ENCODE results near the gene RHEX. TPM values are rescaled to one million over a fixed set of nuclear protein-coding genes. Genes with fewer than 3 reads are reported as not detected.
A peak's percentile ranks its signal among the peaks of the same experiment; 100 is the strongest.
"Not testable (repeated sequence)": the region's sequence is repeated elsewhere in the genome, so short reads cannot be mapped to it uniquely, and the experiment has no call there.

The RHEX gene
- total RNA-seq = under 1 TPM; 0.55 to 0.59 TPM
- under 1 TPM in 1 of 2 donors, not detected in 1; 0.12 TPM for polyA plus RNA-seq (ENCODE audit: insufficient read length in 2 of 2)
- long read RNA-seq, donor 1 = 0 reads
- long read RNA-seq, donor 2 = 0 reads
- long read RNA-seq, donor 3 = 0 reads
- long read RNA-seq, donor 4 = 0 reads

- H3K27ac ChIP-seq (ENCODE audit: low read depth, low read length); DNase-seq (ENCODE audit: low read depth in 4 of 6, low spot score in 6 of 6); H3K36me3 ChIP-seq (ENCODE audit: control insufficient read depth, insufficient read depth, low read length); H3K4me3 ChIP-seq (ENCODE audit: low read depth, low read length); H3K27me3 ChIP-seq (ENCODE audit: control insufficient read depth, insufficient read depth, low read length); H3K4me1 ChIP-seq (ENCODE audit: control insufficient read depth, insufficient read depth, low read length); H3K9me3 ChIP-seq (ENCODE audit: control insufficient read depth, insufficient read depth, low read length): not testable (repeated sequence)
- WGBS (ENCODE audit: insufficient coverage) = 91% methylated on average over 16 of the region's 17 CpGs
These were observed at the start of gene RHEX for GRCh38 chr1:206052919-206053610. RHEX (plus strand) TSS chr1:206053173; CDS start chr1:206097829, 44,656 bp downstream.

GRCh38 chr1:206003854-206004800, 48.8 kb upstream of the RHEX start:
- Histone ChIP-seq H3K4me1 (ENCODE audit: control insufficient read depth, insufficient read depth, low read length) (peaks cover 22% of the 10 kb centered on the region), H3K4me3 (ENCODE audit: low read depth, low read length) (no peak overlapping the region), H3K27me3 (ENCODE audit: control insufficient read depth, insufficient read depth, low read length) (no peaks in the 10 kb centered on the region), H3K27ac (ENCODE audit: low read depth, low read length) (peak overlapping the region; percentile 50), H3K36me3 (ENCODE audit: control insufficient read depth, insufficient read depth, low read length) (no peaks in the 10 kb centered on the region), H3K9me3 (ENCODE audit: control insufficient read depth, insufficient read depth, low read length) (no peaks in the 10 kb centered on the region)
- no peak for DNase-seq (ENCODE audit: low read depth in 4 of 6, low spot score in 6 of 6)
- WGBS (ENCODE audit: insufficient coverage) = 96% methylated on average over 7 of the region's 7 CpGs

GRCh38 chr1:206004826-206005225, 48.1 kb upstream of the RHEX start:
- Histone ChIP-seq H3K4me1 (ENCODE audit: control insufficient read depth, insufficient read depth, low read length) (peaks cover 22% of the 10 kb centered on the region), H3K9me3 (ENCODE audit: control insufficient read depth, insufficient read depth, low read length) (no peaks in the 10 kb centered on the region), H3K27ac (ENCODE audit: low read depth, low read length) (no peak overlapping the region), H3K4me3 (ENCODE audit: low read depth, low read length) (no peak overlapping the region), H3K36me3 (ENCODE audit: control insufficient read depth, insufficient read depth, low read length) (no peaks in the 10 kb centered on the region), H3K27me3 (ENCODE audit: control insufficient read depth, insufficient read depth, low read length) (no peaks in the 10 kb centered on the region)
- peak in 2 of 6 donors; percentile 61 to 77 for DNase-seq (ENCODE audit: low read depth in 4 of 6, low spot score in 6 of 6)
- 62% methylated on average over 9 of the region's 12 CpGs for WGBS (ENCODE audit: insufficient coverage)

GRCh38 chr1:206005234-206005633, 47.7 kb upstream of the RHEX start:
- Histone ChIP-seq H3K4me3 (ENCODE audit: low read depth, low read length) (no peak overlapping the region), H3K27me3 (ENCODE audit: control insufficient read depth, insufficient read depth, low read length) (no peaks in the 10 kb centered on the region), H3K9me3 (ENCODE audit: control insufficient read depth, insufficient read depth, low read length) (no peaks in the 10 kb centered on the region), H3K4me1 (ENCODE audit: control insufficient read depth, insufficient read depth, low read length) (peaks cover 22% of the 10 kb centered on the region), H3K27ac (ENCODE audit: low read depth, low read length) (no peak overlapping the region), H3K36me3 (ENCODE audit: control insufficient read depth, insufficient read depth, low read length) (no peaks in the 10 kb centered on the region)
- WGBS (ENCODE audit: insufficient coverage) = 67% methylated on average over 6 of the region's 7 CpGs
- DNase-seq (ENCODE audit: low read depth in 4 of 6, low spot score in 6 of 6) = no peak

- Histone ChIP-seq H3K27me3 (ENCODE audit: control insufficient read depth, insufficient read depth, low read length) (no peaks in the 10 kb centered on the region), H3K9me3 (ENCODE audit: control insufficient read depth, insufficient read depth, low read length) (no peaks in the 10 kb centered on the region), H3K4me1 (ENCODE audit: control insufficient read depth, insufficient read depth, low read length) (peaks cover 22% of the 10 kb centered on the region), H3K4me3 (ENCODE audit: low read depth, low read length) (no peak overlapping the region), H3K27ac (ENCODE audit: low read depth, low read length) (no peak overlapping the region), H3K36me3 (ENCODE audit: control insufficient read depth, insufficient read depth, low read length) (no peaks in the 10 kb centered on the region)
- DNase-seq (ENCODE audit: low read depth in 4 of 6, low spot score in 6 of 6) = no peak
- 87% methylated on average over 8 of the region's 8 CpGs for WGBS (ENCODE audit: insufficient coverage)
These were observed 47.2 kb upstream of the RHEX start for GRCh38 chr1:206005778-206006180.

GRCh38 chr1:206006946-206007345, 46.0 kb upstream of the RHEX start:
- no peaks in the 10 kb centered on the region for H3K36me3 ChIP-seq (ENCODE audit: control insufficient read depth, insufficient read depth, low read length)
- no peak for DNase-seq (ENCODE audit: low read depth in 4 of 6, low spot score in 6 of 6)
- no peak overlapping the region for H3K27ac ChIP-seq (ENCODE audit: low read depth, low read length)
- no CpG with 5 or more reads among the region's 4 CpGs for WGBS (ENCODE audit: insufficient coverage)
- H3K4me1 ChIP-seq (ENCODE audit: control insufficient read depth, insufficient read depth, low read length) = peaks cover 18% of the 10 kb centered on the region
- H3K4me3 ChIP-seq (ENCODE audit: low read depth, low read length) = no peak overlapping the region
- no peaks in the 10 kb centered on the region for H3K27me3 ChIP-seq (ENCODE audit: control insufficient read depth, insufficient read depth, low read length)
- H3K9me3 ChIP-seq (ENCODE audit: control insufficient read depth, insufficient read depth, low read length) = no peaks in the 10 kb centered on the region

GRCh38 chr1:206010060-206010459, 42.9 kb upstream of the RHEX start:
- Histone ChIP-seq H3K27me3 (ENCODE audit: control insufficient read depth, insufficient read depth, low read length) (no peaks in the 10 kb centered on the region), H3K27ac (ENCODE audit: low read depth, low read length) (no peak overlapping the region), H3K4me3 (ENCODE audit: low read depth, low read length) (no peak overlapping the region), H3K36me3 (ENCODE audit: control insufficient read depth, insufficient read depth, low read length) (no peaks in the 10 kb centered on the region), H3K9me3 (ENCODE audit: control insufficient read depth, insufficient read depth, low read length) (no peaks in the 10 kb centered on the region), H3K4me1 (ENCODE audit: control insufficient read depth, insufficient read depth, low read length) (peaks cover 5% of the 10 kb centered on the region)
- WGBS (ENCODE audit: insufficient coverage) = 29% methylated on average over 4 of the region's 5 CpGs
- no peak for DNase-seq (ENCODE audit: low read depth in 4 of 6, low spot score in 6 of 6)

GRCh38 chr1:206011057-206011456, 41.9 kb upstream of the RHEX start:
- Histone ChIP-seq H3K36me3 (ENCODE audit: control insufficient read depth, insufficient read depth, low read length) (no peaks in the 10 kb centered on the region), H3K27me3 (ENCODE audit: control insufficient read depth, insufficient read depth, low read length) (no peaks in the 10 kb centered on the region), H3K4me3 (ENCODE audit: low read depth, low read length) (no peak overlapping the region), H3K27ac (ENCODE audit: low read depth, low read length) (no peak overlapping the region), H3K4me1 (ENCODE audit: control insufficient read depth, insufficient read depth, low read length) (no peaks in the 10 kb centered on the region), H3K9me3 (ENCODE audit: control insufficient read depth, insufficient read depth, low read length) (no peaks in the 10 kb centered on the region)
- DNase-seq (ENCODE audit: low read depth in 4 of 6, low spot score in 6 of 6) = no peak
- WGBS (ENCODE audit: insufficient coverage) = 99% methylated on average over 6 of the region's 8 CpGs

GRCh38 chr1:206012086-206012859, 40.7 kb upstream of the RHEX start:
- no peak overlapping the region for H3K4me3 ChIP-seq (ENCODE audit: low read depth, low read length)
- H3K27ac ChIP-seq (ENCODE audit: low read depth, low read length) = no peak overlapping the region
- H3K4me1 ChIP-seq (ENCODE audit: control insufficient read depth, insufficient read depth, low read length) = no peaks in the 10 kb centered on the region
- H3K9me3 ChIP-seq (ENCODE audit: control insufficient read depth, insufficient read depth, low read length) = no peaks in the 10 kb centered on the region
- WGBS (ENCODE audit: insufficient coverage) = 79% methylated on average over 17 of the region's 17 CpGs
- DNase-seq (ENCODE audit: low read depth in 4 of 6, low spot score in 6 of 6) = no peak
- no peaks in the 10 kb centered on the region for H3K36me3 ChIP-seq (ENCODE audit: control insufficient read depth, insufficient read depth, low read length)
- no peaks in the 10 kb centered on the region for H3K27me3 ChIP-seq (ENCODE audit: control insufficient read depth, insufficient read depth, low read length)

Data from spinal cord (tissue), 10 donors.